Fibroblast of pulmonary artery (primary cell): ENCODE data around the gene USP16.
A peak's percentile ranks its signal among the peaks of the same experiment; 100 is the strongest.
"Not testable (repeated sequence)": the region's sequence is repeated elsewhere in the genome, so short reads cannot be mapped to it uniquely, and the experiment has no call there.

Experiments
- DNase-seq: peaks from one replicate; pipeline ENCODE4 v3.0.0-alpha.2; 2010; ENCODE audit warnings: low read depth
- H3K4me3 ChIP-seq: replicated peaks from 2 replicates; pipeline ENCODE4 v1.5.1; 2011; ENCODE audit warnings: low read depth, mild to moderate bottlenecking, control low read depth, low read length, moderate library complexity
- CTCF ChIP-seq: IDR thresholded peaks from 2 replicates; pipeline ENCODE4 v1.5.1; 2011; ENCODE audit warnings: mild to moderate bottlenecking, control low read depth, low read length, inconsistent platforms; ENCODE audit errors: missing control alignments

USP16 gene

GRCh38 chr21:29024474-29025327 is at the start of gene USP16:
Gene USP16, plus strand, starts transcription at chr21:29024668. Its CDS starts 3,246 bp downstream, at chr21:29027914.
- peak within 1 kb of the TSS; percentile 77 for H3K4me3 ChIP-seq
- peak; percentile 100 for DNase-seq
- TF ChIP-seq CTCF = no peak

- no peak for TF ChIP-seq CTCF
- H3K4me3 ChIP-seq = no peak overlapping the region
- DNase-seq = peak; percentile 46
Measured at GRCh38 chr21:28975397-28975796, 49.1 kb upstream of the USP16 start.

- no peak for TF ChIP-seq CTCF
- no peak overlapping the region for H3K4me3 ChIP-seq
- DNase-seq = no peak
Measured at GRCh38 chr21:28979092-28979491, 45.4 kb upstream of the USP16 start.

GRCh38 chr21:28982637-28983036 is 41.8 kb upstream of the USP16 start:
- no peak for TF ChIP-seq CTCF
- no peak for DNase-seq
- H3K4me3 ChIP-seq = no peak overlapping the region

GRCh38 chr21:28986677-28987076 is 37.8 kb upstream of the USP16 start:
- no peak for TF ChIP-seq CTCF
- no peak for DNase-seq
- no peak overlapping the region for H3K4me3 ChIP-seq

- not testable (repeated sequence) for H3K4me3 ChIP-seq
- peak; percentile 21 for DNase-seq
Measured at GRCh38 chr21:28988146-28988545, 36.3 kb upstream of the USP16 start.

- peak overlapping the region; percentile 73 for H3K4me3 ChIP-seq
- TF ChIP-seq CTCF = no peak
- no peak for DNase-seq
Measured at GRCh38 chr21:28991861-28992525, 32.5 kb upstream of the USP16 start.
